Spinal cord (tissue), 10 donors: ENCODE data around the gene IRAK3. TPM values are rescaled to one million over a fixed set of nuclear protein-coding genes. Genes with fewer than 3 reads are reported as not detected.

Experiments used
- DNase-seq, 6 donors: peaks; one replicate each; pipeline versions ENCODE4 v3.0.0 to v3.0.0-alpha.2; 2013 to 2015; ENCODE audit warnings: low spot score in 6 of 6, low read depth in 4 of 6
- H3K27ac ChIP-seq: one replicate; pipeline ENCODE4 v1.5.1; 2013; ENCODE audit warnings: low read depth, low read length, control low read depth
- H3K27me3 ChIP-seq: one replicate; pipeline ENCODE4 v1.6.1; 2013; ENCODE audit warnings: low read length; ENCODE audit not compliant: control insufficient read depth, insufficient read depth
- H3K36me3 ChIP-seq: one replicate; pipeline ENCODE4 v1.6.1; 2013; ENCODE audit warnings: low read length; ENCODE audit not compliant: control insufficient read depth, insufficient read depth
- H3K4me1 ChIP-seq: one replicate; pipeline ENCODE4 v1.6.1; 2013; ENCODE audit warnings: low read length; ENCODE audit not compliant: control insufficient read depth, insufficient read depth
- H3K4me3 ChIP-seq: one replicate; pipeline ENCODE4 v1.5.1; 2013; ENCODE audit warnings: low read depth, low read length, control low read depth
- H3K9me3 ChIP-seq: one replicate; pipeline ENCODE4 v1.6.1; 2013; ENCODE audit warnings: low read length; ENCODE audit not compliant: control insufficient read depth, insufficient read depth
- WGBS: methylation state at CpG from one replicate; pipeline ENCODE4 v1.1.5; 2013; ENCODE audit warnings: missing lambda C conversion rate; ENCODE audit not compliant: insufficient coverage; 5-methylcytosine and 5-hydroxymethylcytosine counted together
- polyA plus RNA-seq, 2 donors: library from polyadenylated mRNA; unstranded; fragments of 120-200 nt; gene quantifications; one replicate each; pipeline ENCODE4 v1.2.1, GENCODE V29; 2013; ENCODE audit not compliant: insufficient read length in 2 of 2
- total RNA-seq, 2 donors: library from RNA; depleted of rRNA in 1 of 2; stranded (reverse); fragments of 120-200 nt in 1 of 2; fragments of >200 nt in 1 of 2; gene quantifications; one replicate each; pipeline versions ENCODE4 v1.2.3 to v1.2.4, GENCODE V29; 2013 to 2014
- donor health status: healthy.

Gene IRAK3
- total and polyA plus RNA-seq, 4 donors, result 3.1 to 11.4 (median 4.2) TPM

GRCh38 chr12:66269142-66269541 is 80.1 kb downstream of the IRAK3 start:
- Histone ChIP-seq H3K36me3 (no peaks in the 10 kb centered on the region), H3K27me3 (no peaks in the 10 kb centered on the region), H3K4me1 (no peaks in the 10 kb centered on the region), H3K4me3 (no peak overlapping the region), H3K9me3 (no peaks in the 10 kb centered on the region), H3K27ac (no peak overlapping the region)
- DNase-seq, result no peak
- WGBS, result no CpG with 5 or more reads among the region's 6 CpGs

- no peak overlapping the region for H3K4me3 ChIP-seq
- H3K27me3 ChIP-seq, result no peaks in the 10 kb centered on the region
- H3K4me1 ChIP-seq, result no peaks in the 10 kb centered on the region
- H3K36me3 ChIP-seq, result no peaks in the 10 kb centered on the region
- DNase-seq, result peak in 4 of 6 donors; percentile 18 to 85 (median 56)
- WGBS, result 26% methylated on average over 2 of the region's 5 CpGs
- H3K9me3 ChIP-seq, result no peaks in the 10 kb centered on the region
- H3K27ac ChIP-seq, result no peak overlapping the region
These were observed 80.9 kb downstream of the IRAK3 start for GRCh38 chr12:66269757-66270383.

- Histone ChIP-seq H3K4me3 (no peak overlapping the region), H3K9me3 (no peaks in the 10 kb centered on the region), H3K36me3 (no peaks in the 10 kb centered on the region), H3K4me1 (no peaks in the 10 kb centered on the region), H3K27ac (no peak overlapping the region), H3K27me3 (no peaks in the 10 kb centered on the region)
- WGBS, result 100% methylated on average over 1 of the region's 1 CpG
- DNase-seq, result no peak
These were observed 81.6 kb downstream of the IRAK3 start for GRCh38 chr12:66270613-66271012.

- Histone ChIP-seq H3K4me1 (no peaks in the 10 kb centered on the region), H3K27ac (no peak overlapping the region), H3K36me3 (no peaks in the 10 kb centered on the region), H3K9me3 (no peaks in the 10 kb centered on the region), H3K27me3 (no peaks in the 10 kb centered on the region), H3K4me3 (no peak overlapping the region)
- DNase-seq, result no peak
- no CpG with 5 or more reads among the region's 3 CpGs for WGBS
These were observed 83.6 kb downstream of the IRAK3 start for GRCh38 chr12:66272650-66273049.

- Histone ChIP-seq H3K9me3 (no peaks in the 10 kb centered on the region), H3K27me3 (no peaks in the 10 kb centered on the region), H3K27ac (no peak overlapping the region), H3K4me3 (no peak overlapping the region), H3K4me1 (no peaks in the 10 kb centered on the region), H3K36me3 (no peaks in the 10 kb centered on the region)
- WGBS, result no CpG with 5 or more reads among the region's 1 CpG
- DNase-seq, result no peak
These were observed 84.1 kb downstream of the IRAK3 start for GRCh38 chr12:66273147-66273546.

- Histone ChIP-seq H3K27me3 (no peaks in the 10 kb centered on the region), H3K9me3 (no peaks in the 10 kb centered on the region), H3K4me3 (no peak overlapping the region), H3K27ac (no peak overlapping the region), H3K4me1 (no peaks in the 10 kb centered on the region), H3K36me3 (no peaks in the 10 kb centered on the region)
- no CpG with 5 or more reads among the region's 2 CpGs for WGBS
- DNase-seq, result no peak
These were observed 86.0 kb downstream of the IRAK3 start for GRCh38 chr12:66275040-66275439.

GRCh38 chr12:66279123-66279712 is 90.2 kb downstream of the IRAK3 start:
- no peak overlapping the region for H3K27ac ChIP-seq
- no peaks in the 10 kb centered on the region for H3K27me3 ChIP-seq
- no peaks in the 10 kb centered on the region for H3K36me3 ChIP-seq
- H3K9me3 ChIP-seq, result peaks cover 1% of the 10 kb centered on the region
- H3K4me1 ChIP-seq, result no peaks in the 10 kb centered on the region
- 42% methylated on average over 2 of the region's 3 CpGs for WGBS
- no peak overlapping the region for H3K4me3 ChIP-seq
- peak in 2 of 6 donors; percentile 35 to 42 for DNase-seq

- peaks cover 1% of the 10 kb centered on the region for H3K9me3 ChIP-seq
- WGBS, result 89% methylated on average over 1 of the region's 1 CpG
- H3K4me1 ChIP-seq, result no peaks in the 10 kb centered on the region
- no peak for DNase-seq
- no peaks in the 10 kb centered on the region for H3K36me3 ChIP-seq
- no peaks in the 10 kb centered on the region for H3K27me3 ChIP-seq
- no peak overlapping the region for H3K4me3 ChIP-seq
- no peak overlapping the region for H3K27ac ChIP-seq
These were observed 91.5 kb downstream of the IRAK3 start for GRCh38 chr12:66280561-66280960.

- no CpG with 5 or more reads among the region's 3 CpGs for WGBS
- Histone ChIP-seq H3K27ac (no peak overlapping the region), H3K9me3 (peaks cover 1% of the 10 kb centered on the region), H3K4me3 (no peak overlapping the region), H3K4me1 (no peaks in the 10 kb centered on the region), H3K27me3 (no peaks in the 10 kb centered on the region), H3K36me3 (no peaks in the 10 kb centered on the region)
- no peak for DNase-seq
These were observed 93.2 kb downstream of the IRAK3 start for GRCh38 chr12:66282244-66282643.

GRCh38 chr12:66287275-66287674 is 98.3 kb downstream of the IRAK3 start:
- DNase-seq, result no peak
- Histone ChIP-seq H3K27ac (no peak overlapping the region), H3K9me3 (no peaks in the 10 kb centered on the region), H3K4me3 (no peak overlapping the region), H3K27me3 (no peaks in the 10 kb centered on the region), H3K4me1 (no peaks in the 10 kb centered on the region), H3K36me3 (no peaks in the 10 kb centered on the region)
- WGBS, result 96% methylated on average over 3 of the region's 3 CpGs
